GM12873 (cell line): Measurements from ENCODE around the gene CACNA1A.

ENCODE experiments used
- CTCF ChIP-seq: IDR thresholded peaks from 2 replicates; pipeline ENCODE4 v1.5.1; 2012; ENCODE audit warnings: low read depth, mild to moderate bottlenecking, moderate library complexity, low read length, control low read depth; ENCODE audit not compliant: insufficient read depth; ENCODE audit errors: missing control alignments

Gene CACNA1A

GRCh38 chr19:13297023-13297422 lies 209.3 kb downstream of the CACNA1A start:
- TF ChIP-seq CTCF = no peak

GRCh38 chr19:13294812-13295567 lies 211.3 kb downstream of the CACNA1A start:
- TF ChIP-seq CTCF = no peak

- TF ChIP-seq CTCF = no peak
Observed at GRCh38 chr19:13291913-13292312, 214.4 kb downstream of the CACNA1A start.

GRCh38 chr19:13290741-13291140 lies 215.5 kb downstream of the CACNA1A start:
- no peak for TF ChIP-seq CTCF

- no peak for TF ChIP-seq CTCF
Observed at GRCh38 chr19:13289295-13289694, 217.0 kb downstream of the CACNA1A start.

GRCh38 chr19:13286195-13286985 lies 219.9 kb downstream of the CACNA1A start:
- TF ChIP-seq CTCF = no peak
